HG02840 (cell line): ENCODE measurements around the gene TKTL2.

Experiments used
- ATAC-seq: cut with Tn5 transposase; IDR thresholded peaks from one replicate; pipeline ENCODE4 v1.9.1; 2021; ENCODE audit warnings: mild to moderate bottlenecking, moderate library complexity, moderate number of reproducible peaks; ENCODE audit not compliant: unreplicated experiment, low FRiP score

The TKTL2 gene, protein sequence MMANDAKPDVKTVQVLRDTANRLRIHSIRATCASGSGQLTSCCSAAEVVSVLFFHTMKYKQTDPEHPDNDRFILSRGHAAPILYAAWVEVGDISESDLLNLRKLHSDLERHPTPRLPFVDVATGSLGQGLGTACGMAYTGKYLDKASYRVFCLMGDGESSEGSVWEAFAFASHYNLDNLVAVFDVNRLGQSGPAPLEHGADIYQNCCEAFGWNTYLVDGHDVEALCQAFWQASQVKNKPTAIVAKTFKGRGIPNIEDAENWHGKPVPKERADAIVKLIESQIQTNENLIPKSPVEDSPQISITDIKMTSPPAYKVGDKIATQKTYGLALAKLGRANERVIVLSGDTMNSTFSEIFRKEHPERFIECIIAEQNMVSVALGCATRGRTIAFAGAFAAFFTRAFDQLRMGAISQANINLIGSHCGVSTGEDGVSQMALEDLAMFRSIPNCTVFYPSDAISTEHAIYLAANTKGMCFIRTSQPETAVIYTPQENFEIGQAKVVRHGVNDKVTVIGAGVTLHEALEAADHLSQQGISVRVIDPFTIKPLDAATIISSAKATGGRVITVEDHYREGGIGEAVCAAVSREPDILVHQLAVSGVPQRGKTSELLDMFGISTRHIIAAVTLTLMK

DNA sequence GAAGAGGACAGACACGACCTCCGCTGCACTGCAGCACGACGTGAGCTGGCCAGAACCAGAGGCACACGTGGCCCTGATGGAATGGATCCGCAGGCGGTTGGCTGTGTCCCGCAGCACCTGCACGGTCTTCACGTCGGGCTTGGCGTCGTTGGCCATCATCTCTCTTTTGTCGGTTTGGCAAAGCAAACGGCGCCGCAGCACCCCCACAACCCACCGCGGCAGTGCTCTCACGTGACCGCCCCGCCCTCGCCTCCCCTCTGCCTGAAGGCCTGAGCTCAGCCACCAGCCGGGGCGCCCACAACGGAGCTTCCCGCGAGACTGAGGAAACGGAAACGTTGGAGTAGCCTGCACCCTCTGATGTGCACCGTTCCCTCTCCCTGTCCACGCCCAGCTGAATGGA is at the start of gene TKTL2:
Gene TKTL2 (minus strand): TSS at position 179 of the 400 bp plus-strand sequence. CDS start 20 bp downstream, at position 159.
- no peak for ATAC-seq

GRCh38 chr4:163515198-163515597 is 41.6 kb upstream of the TKTL2 start:
- ATAC-seq: no peak

DNA sequence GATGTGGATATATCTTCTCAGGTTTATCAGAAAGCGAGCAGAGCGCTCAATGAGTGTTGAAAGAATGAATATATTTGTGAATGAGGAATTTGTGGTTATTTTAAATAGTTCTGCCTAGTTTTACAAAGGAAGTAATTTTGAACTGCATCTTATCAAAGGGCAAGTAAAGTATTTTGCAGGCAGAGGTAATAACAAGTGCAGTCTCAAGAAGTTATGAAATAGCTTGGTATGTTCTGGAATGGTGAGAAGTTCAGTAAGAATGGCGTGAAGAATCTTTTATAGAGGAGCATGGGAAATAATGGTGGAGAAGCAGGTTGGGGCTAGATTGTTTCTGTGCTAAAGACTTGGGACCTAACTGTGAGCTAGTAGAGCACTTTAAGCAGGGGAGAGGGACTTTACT is 31.8 kb upstream of the TKTL2 start:
- no peak for ATAC-seq

DNA sequence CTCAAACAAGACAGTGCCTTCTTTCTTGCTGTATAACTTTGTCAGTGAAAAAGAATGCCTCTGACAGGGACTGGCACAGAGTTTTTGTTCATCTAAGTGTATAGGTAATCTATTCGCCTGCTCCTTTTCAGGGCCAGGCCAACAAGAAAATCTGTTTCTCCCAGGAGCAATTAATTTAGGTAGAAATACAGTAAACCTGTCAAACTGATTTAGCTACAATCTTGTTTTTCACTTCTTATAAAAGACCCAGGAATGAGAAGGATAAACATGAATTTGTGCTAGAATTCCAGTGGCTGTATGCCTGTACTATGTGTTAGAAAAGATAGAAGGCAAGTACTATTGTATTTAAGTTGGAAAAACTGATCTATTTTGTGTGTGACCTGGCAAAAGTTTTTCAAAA is 27.0 kb upstream of the TKTL2 start:
- no peak for ATAC-seq

DNA sequence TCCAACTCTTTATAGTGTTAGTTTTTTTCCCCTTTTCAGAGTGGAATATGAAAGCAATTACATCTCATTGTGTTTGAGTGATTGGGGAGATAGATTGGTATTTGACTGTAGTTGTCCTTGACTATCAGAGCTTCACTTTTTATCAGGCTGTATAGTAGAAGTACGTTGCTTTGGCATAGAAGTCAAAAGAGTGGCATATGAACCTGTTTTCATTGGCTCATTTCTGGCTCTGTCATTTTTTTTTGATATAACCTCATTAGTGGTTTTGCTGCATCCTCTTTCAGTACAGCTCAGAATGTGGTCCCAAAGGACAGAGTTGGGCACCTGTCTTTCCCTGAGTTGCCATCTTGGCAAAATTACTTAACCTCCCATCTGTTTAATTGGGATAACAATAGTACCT is 22.3 kb upstream of the TKTL2 start:
- ATAC-seq: no peak

- peak; percentile 86 for ATAC-seq
Measured at GRCh38 chr4:163494360-163495241, 21.0 kb upstream of the TKTL2 start, which contains the start of gene TMA16. TMA16 (plus strand) TSS chr4:163494690; CDS start chr4:163494802, 112 bp downstream.

- no peak for ATAC-seq
Measured at GRCh38 chr4:163493643-163494359, 20.2 kb upstream of the TKTL2 start.

DNA sequence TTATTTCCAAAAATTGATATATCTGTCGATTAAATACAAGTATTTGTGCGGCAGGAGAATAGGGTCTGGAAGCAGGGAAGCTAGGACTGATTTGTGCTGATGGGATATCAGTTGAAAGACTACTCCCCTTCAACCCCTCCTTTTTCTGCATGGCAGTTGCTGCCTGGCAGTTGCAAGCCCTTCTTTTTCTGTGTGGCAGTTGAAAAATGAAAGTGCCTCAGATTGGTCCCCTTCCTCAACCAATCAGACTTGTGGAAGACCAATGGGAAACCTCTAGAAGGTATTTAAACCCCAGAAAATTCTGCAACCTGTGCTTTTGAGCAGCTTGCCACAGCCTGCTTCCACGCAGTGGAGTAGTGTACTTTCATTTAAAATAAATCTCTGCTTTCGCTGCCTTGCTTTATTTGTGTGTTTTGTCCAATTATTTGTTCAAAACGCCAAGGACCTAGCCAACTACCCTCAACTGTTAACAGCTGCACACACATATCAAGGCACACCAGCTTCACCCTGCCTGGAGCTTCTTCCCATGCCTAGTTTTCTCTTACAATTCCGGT is 19.5 kb upstream of the TKTL2 start:
- no peak for ATAC-seq

DNA sequence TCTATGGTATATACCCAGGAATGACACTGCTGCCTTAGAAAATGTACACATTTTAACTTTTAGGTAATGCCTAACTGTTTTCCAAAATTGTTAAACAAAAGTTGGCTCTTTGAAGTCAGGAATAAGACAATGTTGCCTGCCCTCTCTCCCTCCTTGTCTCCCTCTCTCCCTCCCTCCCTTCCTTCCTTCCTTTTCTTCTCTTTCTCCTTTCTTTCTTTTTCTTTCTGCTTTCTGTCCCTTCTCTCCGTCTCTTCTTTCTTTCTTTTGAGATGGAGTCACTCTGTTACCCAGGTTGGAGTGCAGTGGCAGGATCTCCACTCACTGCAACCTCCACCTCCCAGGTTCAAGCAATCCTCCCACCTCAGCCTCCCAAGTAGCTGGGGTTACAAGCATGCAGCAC is 16.4 kb upstream of the TKTL2 start:
- ATAC-seq: no peak

- ATAC-seq: no peak
Measured at GRCh38 chr4:163486321-163486720, 12.8 kb upstream of the TKTL2 start.

- ATAC-seq: no peak
Measured at GRCh38 chr4:163485589-163485988, 12.0 kb upstream of the TKTL2 start.

DNA sequence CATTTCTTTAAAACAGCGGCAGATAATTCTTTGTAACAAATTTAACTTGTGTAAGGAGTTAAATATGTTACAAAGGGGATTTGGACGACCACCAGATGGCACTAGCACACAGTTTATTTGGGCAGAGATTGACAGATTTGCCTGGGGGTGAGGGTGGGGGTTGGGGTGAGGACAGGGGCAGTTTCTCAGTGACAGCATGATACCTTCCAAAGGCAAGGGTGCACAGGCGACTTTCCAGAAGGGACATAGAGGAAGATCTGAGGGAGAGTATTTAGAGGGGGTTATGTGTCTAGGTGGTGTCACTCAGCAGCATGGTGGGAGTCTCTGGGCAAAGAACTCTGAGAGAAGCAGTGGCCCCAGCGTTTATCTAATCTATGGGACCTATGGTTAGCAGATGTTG is 11.4 kb upstream of the TKTL2 start:
- ATAC-seq: no peak

GRCh38 chr4:163482190-163482589 is 8.6 kb upstream of the TKTL2 start:
- ATAC-seq: peak; percentile 43

DNA sequence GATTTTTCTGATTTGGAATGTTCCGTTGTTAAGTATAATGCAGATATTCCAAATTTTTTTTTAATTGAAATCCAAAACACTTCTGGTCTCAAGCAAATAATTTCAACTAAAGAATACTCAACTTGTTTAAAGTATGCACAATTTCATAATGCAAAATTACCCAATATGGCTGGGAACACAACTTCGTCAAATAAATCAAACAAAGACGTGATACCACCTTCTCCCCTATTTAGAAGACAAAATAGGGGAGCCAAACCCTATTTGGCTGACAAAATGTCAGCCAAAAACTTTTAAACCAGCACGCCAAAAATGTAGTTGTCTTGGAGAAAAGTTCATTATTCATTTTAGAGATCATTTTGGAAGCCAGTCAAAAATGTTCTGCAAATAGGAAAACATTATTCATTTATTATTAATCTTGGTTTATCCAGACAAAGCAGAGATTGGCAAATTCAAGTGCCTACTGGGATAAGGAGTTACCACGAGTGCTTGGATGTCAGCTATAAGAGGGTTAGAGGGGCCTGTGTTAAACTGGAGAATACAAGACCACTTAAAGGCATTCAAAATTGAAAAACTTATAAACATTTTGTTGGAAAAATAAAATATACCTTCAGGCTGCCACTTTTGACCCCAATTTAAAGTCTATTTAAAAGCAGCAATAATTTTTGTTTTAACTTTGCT is 3.3 kb upstream of the TKTL2 start:
- no peak for ATAC-seq

- no peak for ATAC-seq
Measured at GRCh38 chr4:163474027-163474426, 473 bp upstream of the TKTL2 start.

DNA sequence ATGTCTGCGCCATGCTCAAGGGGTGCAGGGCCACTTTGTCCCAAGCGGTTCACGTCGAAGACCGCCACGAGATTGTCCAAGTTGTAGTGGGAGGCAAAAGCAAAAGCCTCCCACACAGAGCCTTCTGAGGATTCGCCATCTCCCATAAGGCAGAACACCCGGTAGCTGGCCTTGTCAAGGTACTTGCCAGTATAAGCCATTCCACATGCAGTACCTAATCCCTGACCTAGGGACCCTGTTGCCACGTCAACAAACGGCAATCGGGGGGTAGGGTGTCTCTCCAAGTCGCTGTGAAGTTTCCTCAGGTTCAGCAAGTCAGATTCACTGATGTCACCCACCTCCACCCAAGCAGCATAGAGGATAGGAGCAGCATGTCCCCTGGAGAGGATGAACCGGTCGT is 424 bp downstream of the TKTL2 start:
- no peak for ATAC-seq

GRCh38 chr4:163470391-163470790 is 3.2 kb downstream of the TKTL2 start:
- no peak for ATAC-seq

DNA sequence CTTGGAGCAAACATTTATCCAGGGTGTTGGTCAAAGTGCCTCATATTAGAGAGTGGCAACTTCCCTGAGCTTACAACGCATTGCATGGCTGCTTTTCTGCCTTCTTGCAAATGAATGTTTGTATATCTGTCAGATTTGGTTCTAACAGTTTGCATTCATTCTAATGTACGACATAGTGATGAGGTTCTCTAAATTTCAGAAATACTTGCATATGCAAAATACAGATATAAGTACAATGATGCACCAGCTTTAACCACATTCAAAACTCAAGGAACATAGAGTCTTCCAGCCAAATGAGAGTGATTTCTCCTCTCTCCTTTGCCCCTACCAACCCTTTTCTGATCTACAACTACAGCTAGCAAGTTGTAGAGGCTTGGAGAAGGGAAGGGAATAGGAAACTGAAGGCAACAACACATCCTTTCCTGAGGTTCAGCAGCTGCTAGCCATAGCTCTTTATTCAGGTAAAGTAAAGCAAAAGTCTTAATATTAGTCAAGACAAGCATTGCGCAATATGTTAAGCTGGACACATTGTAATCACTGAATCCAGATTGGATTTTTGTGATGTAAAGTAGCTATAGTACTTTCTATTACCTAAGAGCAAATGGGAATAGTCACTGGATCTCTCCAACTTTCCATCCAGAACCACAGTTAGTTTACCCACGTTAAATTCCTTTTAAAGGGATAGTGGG is 6.3 kb downstream of the TKTL2 start:
- no peak for ATAC-seq

GRCh38 chr4:163462556-163462955 is 11.0 kb downstream of the TKTL2 start:
- no peak for ATAC-seq
